ENCODE measurements around the gene TMEM9.

Gene TMEM9

GRCh38 chr1:201100169-201100930 is 53.9 kb downstream of the TMEM9 start:
- DNase-seq: no peak

GRCh38 chr1:201098992-201099677 is 55.1 kb downstream of the TMEM9 start:
- no peak for DNase-seq

- DNase-seq: no peak
Measured at GRCh38 chr1:201096977-201097856, 57.1 kb downstream of the TMEM9 start.

GRCh38 chr1:201096041-201096461 is 58.2 kb downstream of the TMEM9 start:
- no peak for DNase-seq

- DNase-seq: no peak
Measured at GRCh38 chr1:201095581-201095980, 58.7 kb downstream of the TMEM9 start.

- DNase-seq: no peak
Measured at GRCh38 chr1:201094832-201095231, 59.4 kb downstream of the TMEM9 start.

GRCh38 chr1:201093962-201094361 is 60.3 kb downstream of the TMEM9 start:
- no peak for DNase-seq

GRCh38 chr1:201093561-201093960 is 60.7 kb downstream of the TMEM9 start:
- DNase-seq: no peak

GRCh38 chr1:201092738-201093137 is 61.5 kb downstream of the TMEM9 start:
- DNase-seq: no peak

- DNase-seq: no peak
Measured at GRCh38 chr1:201091256-201091655, 63.0 kb downstream of the TMEM9 start.

GRCh38 chr1:201090541-201090940 is 63.7 kb downstream of the TMEM9 start:
- no peak for DNase-seq

GRCh38 chr1:201089596-201089995 is 64.7 kb downstream of the TMEM9 start:
- DNase-seq: no peak

GRCh38 chr1:201088901-201089525 is 65.3 kb downstream of the TMEM9 start:
- no peak for DNase-seq

GRCh38 chr1:201088395-201088794 is 65.9 kb downstream of the TMEM9 start:
- DNase-seq: peak; percentile 4

GRCh38 chr1:201085902-201086735 is 68.2 kb downstream of the TMEM9 start:
- DNase-seq: peak; percentile 59

Measured in hematopoietic multipotent progenitor cell treated with erythropoietin and hydrocortisone succinate and interleukin-3 and kit ligand, for 8 days (in vitro differentiated cells).